Stimulated activated CD8-positive, alpha-beta memory T cell treated with anti-CD3 and anti-CD28 coated beads, Interleukin-7, amount 100 ng/mL, for 24 hours (primary cell): ENCODE measurements around the gene MYL4.
"Not testable (repeated sequence)": the region's sequence is repeated elsewhere in the genome, so short reads cannot be mapped to it uniquely, and the experiment has no call there.

Experiments used
- DNase-seq: peaks from one replicate; pipeline ENCODE4 v3.0.0-alpha.2; 2020; ENCODE audit warnings: low read depth

Gene MYL4

GRCh38 chr17:47243737-47244598 is 34.8 kb downstream of the MYL4 start:
- no peak for DNase-seq

- DNase-seq: no peak
Observed at GRCh38 chr17:47244697-47245096, 35.5 kb downstream of the MYL4 start.

GRCh38 chr17:47246120-47246519 is 37.0 kb downstream of the MYL4 start:
- no peak for DNase-seq

GRCh38 chr17:47250855-47251254 is 41.7 kb downstream of the MYL4 start:
- DNase-seq: no peak

GRCh38 chr17:47251421-47251940 is 42.3 kb downstream of the MYL4 start:
- no peak for DNase-seq

- no peak for DNase-seq
Observed at GRCh38 chr17:47252209-47252608, 43.1 kb downstream of the MYL4 start.

- no peak for DNase-seq
Observed at GRCh38 chr17:47252766-47253512, 43.8 kb downstream of the MYL4 start.

GRCh38 chr17:47253541-47254402 is 44.6 kb downstream of the MYL4 start, which contains the start of gene ITGB3:
TSS of gene ITGB3 (plus strand) at chr17:47253827. CDS start at chr17:47253862, 35 bp downstream.
- DNase-seq: peak; percentile 11

GRCh38 chr17:47254403-47254943 is 45.3 kb downstream of the MYL4 start:
- no peak for DNase-seq

GRCh38 chr17:47257651-47258339 is 48.6 kb downstream of the MYL4 start:
- no peak for DNase-seq

GRCh38 chr17:47262586-47262985 is 53.4 kb downstream of the MYL4 start:
- DNase-seq: no peak

GRCh38 chr17:47264166-47264565 is 55.0 kb downstream of the MYL4 start:
- no peak for DNase-seq

GRCh38 chr17:47265983-47266541 is 56.9 kb downstream of the MYL4 start:
- no peak for DNase-seq

GRCh38 chr17:47266782-47267181 is 57.6 kb downstream of the MYL4 start:
- DNase-seq: no peak

- no peak for DNase-seq
Observed at GRCh38 chr17:47267354-47267828, 58.2 kb downstream of the MYL4 start.

- not testable (repeated sequence) for DNase-seq
Observed at GRCh38 chr17:47268964-47269363, 59.8 kb downstream of the MYL4 start.

GRCh38 chr17:47269561-47270280 is 60.6 kb downstream of the MYL4 start:
- DNase-seq: not testable (repeated sequence)

- DNase-seq: no peak
Observed at GRCh38 chr17:47270946-47271705, 62.0 kb downstream of the MYL4 start.

- no peak for DNase-seq
Observed at GRCh38 chr17:47272491-47272890, 63.3 kb downstream of the MYL4 start.
